ENCODE results near the gene PTPN1.
"Not testable (repeated sequence)": the region's sequence is repeated elsewhere in the genome, so short reads cannot be mapped to it uniquely, and the experiment has no call there.

The PTPN1 gene

GRCh38 chr20:50535162-50535561, 25.0 kb downstream of the PTPN1 start:
- no peak for DNase-seq

- no peak for DNase-seq
These were observed 26.1 kb downstream of the PTPN1 start for GRCh38 chr20:50536333-50536732.

GRCh38 chr20:50537546-50538201, 27.5 kb downstream of the PTPN1 start:
- no peak for DNase-seq

GRCh38 chr20:50538276-50538675, 28.1 kb downstream of the PTPN1 start:
- no peak for DNase-seq

GRCh38 chr20:50539798-50540197, 29.6 kb downstream of the PTPN1 start:
- not testable (repeated sequence) for DNase-seq

GRCh38 chr20:50540620-50541605, 30.7 kb downstream of the PTPN1 start:
- DNase-seq = no peak

GRCh38 chr20:50541606-50542041, 31.4 kb downstream of the PTPN1 start:
- no peak for DNase-seq

GRCh38 chr20:50543326-50543725, 33.1 kb downstream of the PTPN1 start:
- DNase-seq = no peak

GRCh38 chr20:50545126-50545525, 34.9 kb downstream of the PTPN1 start:
- no peak for DNase-seq

GRCh38 chr20:50546729-50547314, 36.6 kb downstream of the PTPN1 start:
- no peak for DNase-seq

- no peak for DNase-seq
These were observed 37.8 kb downstream of the PTPN1 start for GRCh38 chr20:50547964-50548363.

GRCh38 chr20:50548396-50548795, 38.2 kb downstream of the PTPN1 start:
- DNase-seq = no peak

- no peak for DNase-seq
These were observed 40.3 kb downstream of the PTPN1 start for GRCh38 chr20:50550531-50550930.

GRCh38 chr20:50551288-50551687, 41.1 kb downstream of the PTPN1 start:
- DNase-seq = no peak

- DNase-seq = no peak
These were observed 42.8 kb downstream of the PTPN1 start for GRCh38 chr20:50552979-50553378.

- no peak for DNase-seq
These were observed 44.8 kb downstream of the PTPN1 start for GRCh38 chr20:50554694-50555579.

- no peak for DNase-seq
These were observed 45.5 kb downstream of the PTPN1 start for GRCh38 chr20:50555662-50556061.

- DNase-seq = no peak
These were observed 47.5 kb downstream of the PTPN1 start for GRCh38 chr20:50557549-50558134.

GRCh38 chr20:50558483-50558925, 48.3 kb downstream of the PTPN1 start:
- no peak for DNase-seq

- DNase-seq = no peak
These were observed 49.0 kb downstream of the PTPN1 start for GRCh38 chr20:50559149-50559548.

GRCh38 chr20:50559856-50560638, 49.9 kb downstream of the PTPN1 start:
- DNase-seq = no peak

Measured in NCI-H774 (cell line).